NCI-H748 (cell line): ENCODE results near the gene NFIB.

Source experiments
- DNase-seq: peaks from one replicate; lab custom pipeline; 2025; ENCODE audit not compliant: unreplicated experiment; lab: John Stamatoyannopoulos, UW

Gene NFIB

GRCh38 chr9:14084867-14085266 is 229.1 kb downstream of the NFIB start:
- no peak for DNase-seq

DNA sequence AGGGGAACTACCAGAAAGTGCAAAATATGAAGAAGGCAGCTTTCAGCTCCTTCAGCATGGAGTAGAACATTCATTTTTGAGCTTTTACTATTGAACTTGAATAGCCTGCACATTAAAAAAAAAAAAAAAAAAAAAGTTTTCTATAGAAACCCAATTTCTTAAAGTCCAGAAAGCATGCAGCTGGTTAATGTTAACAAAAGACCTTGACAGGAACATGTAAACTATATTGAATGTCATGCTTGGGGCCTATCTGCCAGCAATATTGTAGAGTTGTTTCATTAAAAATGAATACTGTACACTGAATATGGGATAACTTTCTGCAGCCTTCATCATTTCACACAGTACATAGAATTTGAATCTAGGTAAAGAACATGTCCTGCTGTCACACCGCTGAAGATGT is 230.6 kb downstream of the NFIB start:
- DNase-seq: no peak

GRCh38 chr9:14082732-14083131 is 231.2 kb downstream of the NFIB start:
- DNase-seq: no peak

DNA sequence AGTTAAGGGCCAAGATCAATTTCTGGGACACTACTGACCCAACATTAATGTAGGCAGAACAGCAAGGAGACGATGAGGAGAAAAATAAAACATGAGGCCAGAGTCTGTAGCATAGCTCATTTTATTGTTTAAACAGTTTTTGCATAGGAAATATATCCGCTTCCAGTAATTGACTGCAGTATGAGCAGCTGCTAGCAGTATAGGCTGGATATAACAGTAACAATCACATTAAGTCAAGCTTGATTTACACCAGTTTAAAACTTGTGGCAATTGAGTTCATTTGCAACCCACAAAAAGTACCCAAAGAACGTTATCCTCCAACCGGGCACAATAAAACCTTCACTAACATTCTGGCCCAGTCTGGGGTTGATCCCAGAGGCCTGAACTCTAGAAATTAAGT is 232.2 kb downstream of the NFIB start:
- DNase-seq: no peak

- DNase-seq: no peak
Observed at GRCh38 chr9:14080959-14081542, 232.9 kb downstream of the NFIB start.

DNA sequence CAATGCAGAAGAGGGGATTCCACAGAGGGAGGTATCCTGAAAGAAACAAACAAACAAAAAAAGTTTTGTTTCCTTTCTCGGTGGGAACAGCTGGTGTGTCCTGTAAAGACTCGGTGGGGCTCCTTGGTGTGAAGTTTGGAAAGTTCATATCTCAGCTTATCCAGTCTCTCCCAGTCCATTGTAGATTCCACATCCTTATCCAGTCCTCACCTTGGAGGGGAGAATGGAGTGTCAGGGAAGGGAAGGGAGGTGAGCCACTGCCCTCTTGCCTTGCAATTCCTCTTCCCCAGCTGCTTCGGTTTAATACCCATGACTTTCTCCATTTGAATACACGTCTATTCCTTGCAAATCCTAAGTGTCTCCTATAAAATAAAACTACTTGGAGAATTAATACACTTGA is 234.5 kb downstream of the NFIB start:
- DNase-seq: no peak

GRCh38 chr9:14077672-14078071 is 236.3 kb downstream of the NFIB start:
- DNase-seq: no peak

- peak; percentile 93 for DNase-seq
Observed at GRCh38 chr9:14075218-14075617, 238.7 kb downstream of the NFIB start.

DNA sequence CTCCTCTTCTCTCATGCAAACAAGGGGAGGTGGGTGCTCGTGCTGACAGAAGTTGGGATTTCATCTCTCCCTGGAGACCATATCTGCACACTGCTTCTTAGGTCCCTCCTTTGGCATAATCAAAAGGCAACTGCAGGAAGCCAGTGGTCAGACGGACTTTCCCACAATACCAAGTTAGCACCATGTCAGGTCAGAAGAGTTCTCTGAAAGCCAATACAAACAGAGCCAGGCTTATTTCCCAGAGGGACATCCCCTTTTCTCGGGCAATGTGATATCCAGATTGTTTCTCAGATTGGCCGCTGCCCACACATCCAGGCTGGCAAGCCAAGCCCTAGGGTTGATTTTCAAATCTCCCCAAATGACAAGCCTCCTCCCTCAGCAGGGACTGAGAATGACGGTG is 241.1 kb downstream of the NFIB start:
- no peak for DNase-seq

GRCh38 chr9:14071484-14071883 is 242.5 kb downstream of the NFIB start:
- DNase-seq: no peak

DNA sequence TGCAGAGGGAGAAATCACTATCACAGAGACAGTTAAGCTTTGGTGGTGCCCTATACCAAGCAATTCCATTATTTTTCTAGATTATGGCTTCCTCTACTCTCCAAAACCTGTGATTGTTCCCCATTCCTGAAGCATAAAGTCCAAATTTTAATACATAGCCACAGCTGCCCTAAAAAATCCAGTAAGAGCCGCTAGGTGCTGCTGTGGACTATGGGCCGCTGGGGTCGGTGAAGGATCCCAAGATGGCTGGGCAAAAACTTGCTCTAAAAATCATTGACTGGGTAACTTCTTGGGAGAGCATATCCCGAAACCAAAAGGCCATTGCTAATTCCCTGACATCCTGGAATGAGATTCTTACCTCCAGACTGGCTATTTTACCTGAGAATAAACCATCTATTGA is 245.3 kb downstream of the NFIB start:
- DNase-seq: no peak

DNA sequence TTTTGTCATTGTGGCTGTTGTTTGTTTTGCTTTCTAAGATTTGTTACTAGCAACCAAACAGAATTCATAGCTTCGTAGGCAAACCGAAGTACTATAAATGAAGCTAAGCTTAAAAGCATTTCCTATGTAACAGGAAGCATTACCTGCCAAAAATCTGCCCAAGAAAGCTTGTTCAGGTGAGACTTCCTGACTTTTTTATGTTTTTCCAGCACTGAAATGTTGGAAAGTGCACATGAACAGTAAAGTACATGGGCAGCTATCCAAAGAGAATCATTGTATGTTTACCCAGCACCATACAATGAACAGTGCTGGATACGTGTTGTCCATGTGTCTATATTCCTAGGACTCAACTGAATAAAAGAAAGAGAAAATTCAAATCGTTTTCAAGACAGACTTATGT is 247.1 kb downstream of the NFIB start:
- DNase-seq: peak; percentile 41

DNA sequence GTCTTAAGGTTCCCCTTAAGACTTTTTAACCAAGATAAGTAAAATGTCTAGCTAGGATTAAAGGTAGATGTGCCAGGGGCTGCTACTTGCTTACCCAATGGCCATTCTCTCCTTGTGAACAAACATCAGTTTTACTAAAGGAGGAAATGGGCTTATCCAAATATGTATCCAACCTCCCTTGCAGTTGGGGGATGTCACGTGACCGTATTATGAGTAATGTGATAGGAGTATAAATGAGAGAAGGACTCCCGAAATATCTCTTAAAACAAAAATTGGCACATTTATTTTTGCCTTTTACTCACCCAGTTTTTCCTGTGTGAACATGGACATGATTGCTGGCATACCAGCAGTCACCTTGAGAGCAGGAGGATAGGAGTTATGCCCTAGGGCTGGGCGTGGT is 247.9 kb downstream of the NFIB start:
- DNase-seq: no peak

GRCh38 chr9:14064940-14065339 is 249.0 kb downstream of the NFIB start:
- no peak for DNase-seq

DNA sequence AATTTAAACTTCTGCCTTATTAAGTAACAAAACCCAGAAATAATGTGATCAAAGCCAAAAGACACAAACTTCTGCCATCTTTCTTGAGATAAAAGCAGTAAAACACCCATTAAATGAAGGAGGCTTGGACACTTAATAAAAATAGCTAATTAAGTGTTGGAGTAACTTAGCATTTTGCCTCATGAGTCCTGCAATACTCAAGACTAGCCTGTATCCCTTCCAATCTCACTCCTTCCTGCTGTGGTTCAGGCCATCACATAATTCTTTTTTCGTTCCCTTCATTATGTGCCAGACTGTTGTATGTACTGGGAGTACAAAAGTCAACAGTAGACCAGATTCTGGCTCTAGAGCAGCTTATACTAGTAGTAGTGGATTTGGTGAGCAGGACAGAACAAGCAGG is 250.2 kb downstream of the NFIB start:
- DNase-seq: no peak

- DNase-seq: peak; percentile 97
Observed at GRCh38 chr9:14062586-14063221, 251.2 kb downstream of the NFIB start.

DNA sequence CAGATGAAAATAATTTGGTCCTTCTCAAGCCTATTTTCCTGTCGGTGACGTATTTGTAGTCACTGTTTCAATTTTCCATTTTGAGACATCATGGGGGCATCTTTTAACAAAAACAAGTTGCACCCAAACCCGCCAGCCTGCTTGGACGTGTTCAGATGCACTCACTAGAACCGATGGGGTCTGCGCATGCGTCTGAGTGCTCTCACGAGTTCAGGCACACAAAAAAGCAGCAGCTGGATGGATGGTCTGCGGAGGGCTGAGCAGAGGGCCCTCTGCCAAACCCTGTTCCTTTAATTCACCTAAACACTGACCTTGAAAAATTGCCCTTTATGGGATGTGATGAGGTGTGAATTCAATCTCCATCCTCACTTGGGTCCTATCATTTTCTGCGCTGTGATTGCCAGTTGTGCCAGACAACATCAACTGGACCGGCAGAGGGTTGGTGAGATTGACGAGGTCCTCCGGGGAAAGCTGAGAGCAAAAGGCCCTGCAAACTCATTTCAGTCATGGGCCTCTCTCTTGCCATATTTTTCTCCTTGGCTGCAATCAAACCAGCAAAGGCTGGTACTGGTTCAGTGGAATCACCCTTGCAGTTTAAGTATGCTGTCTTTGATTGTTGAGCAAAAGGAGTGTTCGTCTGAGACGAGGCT is 251.9 kb downstream of the NFIB start:
- DNase-seq: no peak

DNA sequence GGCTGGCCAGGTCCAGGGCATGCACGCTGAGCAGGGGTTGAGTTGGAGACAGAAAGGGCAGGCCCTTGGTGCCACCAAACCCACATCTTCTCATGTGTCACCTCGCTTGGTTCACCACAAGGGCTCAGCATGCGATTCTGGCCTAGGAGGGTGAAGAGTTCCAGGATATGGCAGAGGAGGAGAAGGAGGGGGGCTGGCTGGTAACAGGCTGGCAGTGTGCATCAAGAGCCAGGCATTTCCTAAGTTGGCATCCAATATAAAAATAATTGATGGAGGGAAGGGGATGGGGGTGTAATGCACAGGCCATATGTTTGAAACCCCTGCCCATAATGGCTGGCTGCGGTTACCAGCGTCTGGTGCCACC is 255.6 kb downstream of the NFIB start:
- DNase-seq: no peak

DNA sequence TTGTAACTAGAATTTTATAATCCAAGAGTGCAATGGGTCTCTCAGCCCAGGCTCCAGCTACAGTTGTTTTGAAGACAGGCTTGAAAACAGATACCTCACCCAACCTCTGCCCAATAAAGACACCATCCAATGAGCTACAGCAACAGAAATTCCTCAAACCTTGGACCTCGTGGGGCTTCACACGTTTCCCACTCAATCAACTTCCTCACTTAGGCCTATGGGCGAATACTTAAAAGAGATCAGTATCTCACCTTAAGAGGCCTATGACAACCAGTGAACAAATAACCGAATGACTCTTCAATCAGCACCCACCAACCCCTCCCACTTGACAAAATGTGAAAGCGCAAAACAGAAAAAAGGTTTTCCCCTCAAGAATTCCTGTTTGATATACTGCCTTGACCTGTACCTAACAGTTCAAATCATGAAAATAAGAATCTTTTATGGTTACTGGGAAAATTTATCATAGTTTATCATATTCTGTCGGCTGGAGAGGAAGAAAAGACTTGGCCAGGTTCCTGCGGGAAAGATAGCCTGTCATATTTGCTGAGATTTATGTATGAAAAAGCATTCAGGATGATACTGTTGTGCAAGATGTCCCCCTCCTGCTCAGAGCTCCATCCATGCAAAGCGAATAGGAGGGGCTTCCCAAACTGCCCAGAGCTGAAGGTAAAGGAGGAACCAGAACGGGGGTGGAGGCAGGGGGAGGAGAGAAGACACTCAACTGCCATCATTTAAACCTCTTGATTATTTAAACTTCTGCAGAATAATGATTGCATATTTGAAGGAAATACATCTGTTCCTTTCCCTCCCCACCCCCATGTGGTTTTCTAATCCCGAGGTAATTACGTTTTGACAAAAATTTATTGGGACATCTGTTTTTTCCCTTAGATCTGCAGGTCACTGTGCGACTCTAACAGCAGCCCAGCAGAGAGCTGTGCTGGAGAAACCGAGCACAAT is 256.3 kb downstream of the NFIB start:
- no peak for DNase-seq

GRCh38 chr9:14056316-14056861 is 257.6 kb downstream of the NFIB start:
- DNase-seq: no peak

- DNase-seq: no peak
Observed at GRCh38 chr9:14054096-14054495, 259.8 kb downstream of the NFIB start.
